CD4-positive, alpha-beta T cell treated with Interleukin-1 beta for 1 hour (primary cell): ENCODE measurements around the gene VTI1A.
A peak's percentile ranks its signal among the peaks of the same experiment; 100 is the strongest.
"Not testable (repeated sequence)": the region's sequence is repeated elsewhere in the genome, so short reads cannot be mapped to it uniquely, and the experiment has no call there.

Experiments
- DNase-seq, 2 donors: peaks; one replicate each; pipeline ENCODE4 v3.0.0-alpha.2; 2020 to 2022

Gene VTI1A

GRCh38 chr10:112841549-112841948, 394.5 kb downstream of the VTI1A start:
- no peak for DNase-seq

GRCh38 chr10:112842832-112843360, 395.9 kb downstream of the VTI1A start:
- DNase-seq: no peak

DNA sequence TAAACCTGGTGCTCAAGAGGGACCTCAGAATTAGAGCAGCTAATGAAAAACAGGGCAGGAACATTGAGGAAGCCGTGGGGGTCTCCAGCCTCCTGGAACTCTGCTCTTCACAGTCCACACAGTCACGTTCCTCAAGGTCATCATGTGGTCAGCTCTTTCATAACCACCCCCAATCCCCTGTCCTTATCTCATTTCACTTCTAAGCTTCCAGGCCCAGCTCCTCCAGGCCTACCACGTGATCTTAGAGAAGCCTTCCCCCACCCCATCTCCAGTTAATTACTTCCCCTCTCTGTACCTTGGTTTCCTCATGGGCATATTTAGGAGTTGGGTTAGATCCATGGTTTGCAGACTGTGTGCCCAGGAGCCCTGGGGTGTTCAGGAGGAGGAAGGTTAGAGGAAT, 396.6 kb downstream of the VTI1A start:
- DNase-seq: no peak

DNA sequence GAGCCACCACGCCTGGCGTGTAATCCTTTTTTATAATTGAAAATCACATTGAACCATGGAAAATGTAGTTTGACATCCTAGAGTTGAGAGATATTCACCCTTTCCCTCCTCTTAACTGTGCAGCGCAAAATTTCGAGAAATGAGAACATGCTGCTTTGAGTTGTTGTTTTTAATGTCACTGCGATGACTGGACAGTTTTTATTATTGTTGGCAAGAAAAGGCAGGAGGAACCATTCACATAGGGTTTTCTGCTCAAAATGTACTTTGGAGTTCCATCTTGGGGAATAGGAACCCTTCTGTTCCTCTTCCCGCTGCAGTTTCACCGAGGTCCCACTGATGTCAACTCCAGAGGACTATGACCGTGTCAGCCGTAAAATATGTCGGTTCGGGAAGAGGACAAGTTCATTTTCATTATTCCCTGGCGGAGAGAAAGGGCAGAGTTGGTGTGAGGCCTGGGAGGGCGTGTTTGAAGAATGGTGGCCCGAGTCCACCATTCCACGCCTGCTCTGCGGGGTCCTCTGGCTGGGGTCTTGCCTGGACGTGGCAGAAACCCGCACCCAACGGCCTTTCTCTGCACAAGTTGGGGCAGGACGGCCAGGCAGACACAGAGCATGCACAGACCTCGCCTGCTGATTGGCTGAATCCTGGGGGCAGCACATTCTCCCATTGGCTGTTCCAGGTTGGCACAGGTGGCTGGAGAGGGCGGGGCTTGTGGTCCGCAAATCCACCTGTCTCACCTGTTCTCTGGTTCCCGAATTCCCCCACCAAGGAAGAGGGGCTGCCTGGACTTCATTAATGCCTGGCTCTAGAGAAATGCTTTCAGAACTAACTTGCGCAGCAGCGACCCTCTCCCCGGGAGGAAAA, 397.9 kb downstream of the VTI1A start:
- DNase-seq: no peak

GRCh38 chr10:112847778-112848177, 400.8 kb downstream of the VTI1A start:
- DNase-seq: no peak

DNA sequence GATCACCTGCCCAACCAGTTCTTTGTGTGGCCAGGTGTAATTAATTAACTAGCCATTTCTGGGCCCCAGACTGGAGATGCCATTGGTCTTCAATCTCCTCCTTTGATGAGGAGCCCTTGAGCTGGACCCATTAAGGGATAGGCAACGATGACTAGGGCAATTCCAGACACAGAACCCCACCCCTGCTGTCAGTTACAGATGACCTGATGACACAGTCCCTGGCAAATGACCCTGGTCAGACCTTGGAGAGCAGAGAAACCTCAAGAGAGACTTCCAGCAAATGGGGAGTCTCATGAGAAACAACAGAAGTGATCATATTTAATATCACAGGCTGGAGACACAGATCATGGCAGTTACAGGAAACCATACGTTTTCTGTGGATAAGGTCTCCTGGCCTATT, 401.2 kb downstream of the VTI1A start:
- no peak for DNase-seq

DNA sequence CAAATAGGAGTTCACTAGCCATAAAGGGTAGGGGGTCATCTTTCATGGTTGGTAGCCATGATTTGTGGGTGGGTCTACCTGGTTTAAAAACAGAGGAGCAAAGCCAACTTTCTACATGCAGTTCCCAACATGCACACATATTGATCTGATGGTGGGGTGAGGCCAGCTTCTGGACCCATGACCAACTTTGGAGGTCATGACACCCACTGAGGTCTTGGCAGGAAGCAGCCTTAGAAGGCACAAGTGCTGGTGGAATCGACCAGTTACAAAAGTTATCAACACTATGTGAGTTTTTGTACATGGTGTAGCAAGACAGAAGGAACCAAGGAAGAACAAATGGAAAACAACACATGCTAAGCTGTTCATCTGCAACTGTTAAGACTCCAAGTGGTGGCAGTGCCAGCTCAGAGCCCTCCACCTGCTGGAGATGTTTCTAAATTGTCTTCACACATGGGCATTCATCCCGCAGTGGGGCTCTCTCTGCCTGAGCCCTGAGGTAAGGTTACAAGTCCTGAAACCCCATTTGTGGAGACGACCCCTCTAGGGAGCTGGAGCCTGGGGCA, 401.9 kb downstream of the VTI1A start:
- DNase-seq: no peak

DNA sequence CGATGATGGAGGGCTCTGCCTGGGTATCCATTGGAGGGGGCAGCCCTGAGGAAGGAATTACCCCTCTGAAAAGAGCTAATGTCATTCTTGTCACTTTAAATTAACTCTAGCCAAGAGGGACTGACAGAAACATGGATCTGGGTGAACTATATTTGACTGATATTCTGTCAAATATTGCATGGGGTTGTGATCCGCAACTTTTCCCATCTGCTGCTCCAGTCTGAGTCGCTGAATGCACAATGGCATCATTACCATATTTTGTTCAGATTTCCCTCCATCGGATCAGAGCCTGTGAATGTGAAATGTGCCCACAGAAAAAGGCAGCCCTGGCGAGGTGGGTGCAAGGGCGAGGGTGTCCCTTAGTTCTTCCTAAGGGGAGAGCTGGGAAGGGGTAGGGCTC, 402.5 kb downstream of the VTI1A start:
- DNase-seq: no peak

GRCh38 chr10:112851181-112851580, 404.2 kb downstream of the VTI1A start:
- no peak for DNase-seq

DNA sequence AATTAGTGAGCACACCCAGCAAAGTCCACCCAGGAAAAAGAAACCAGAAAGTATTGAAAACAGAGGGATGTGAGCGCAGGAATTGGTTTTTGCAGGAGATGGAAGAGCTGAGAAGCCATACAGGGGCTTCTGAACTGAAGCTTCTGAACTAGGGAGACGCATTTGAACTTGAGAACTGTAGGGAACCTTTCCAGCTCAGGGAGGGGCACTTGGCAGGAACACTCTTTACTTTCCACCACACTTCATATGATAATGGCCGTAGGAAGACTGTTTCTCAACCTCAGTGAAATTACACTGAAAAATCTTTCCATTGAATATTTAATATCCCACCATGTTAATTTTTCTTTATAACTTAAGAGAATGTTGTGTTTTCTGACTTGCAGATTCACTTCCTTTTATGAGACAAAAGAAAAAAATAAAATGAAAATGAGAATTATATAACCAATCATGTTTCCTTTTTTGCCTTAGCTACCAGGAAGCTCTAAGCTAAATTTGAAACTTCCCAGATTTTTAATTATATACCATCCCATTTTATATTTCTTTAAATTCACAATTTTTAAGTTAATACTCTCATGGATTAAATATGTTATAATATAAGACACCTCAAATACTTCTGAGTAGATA, 404.7 kb downstream of the VTI1A start:
- DNase-seq: no peak

DNA sequence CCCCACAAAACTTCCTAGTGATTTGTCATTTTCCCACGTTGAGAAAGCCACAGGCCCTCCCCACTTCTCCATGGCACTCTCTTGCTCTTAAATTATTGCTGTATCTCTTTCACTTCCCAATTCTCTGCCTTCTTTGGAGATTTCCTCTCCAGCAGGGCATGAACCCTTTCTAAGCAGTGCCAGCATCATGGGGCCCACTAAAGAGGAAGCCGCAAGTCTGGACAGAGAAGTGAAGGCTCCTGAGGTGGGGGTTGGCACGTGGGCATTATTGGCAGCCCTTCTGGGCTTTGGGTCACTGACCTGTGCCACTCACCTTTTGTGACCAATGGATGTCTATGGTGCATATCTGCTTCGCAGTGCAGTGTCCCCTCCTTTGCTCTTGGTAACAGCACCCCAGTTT, 405.3 kb downstream of the VTI1A start:
- peak; percentile 4 to 58 for DNase-seq

- DNase-seq: no peak
Measured at GRCh38 chr10:112855134-112855533, 408.1 kb downstream of the VTI1A start.

DNA sequence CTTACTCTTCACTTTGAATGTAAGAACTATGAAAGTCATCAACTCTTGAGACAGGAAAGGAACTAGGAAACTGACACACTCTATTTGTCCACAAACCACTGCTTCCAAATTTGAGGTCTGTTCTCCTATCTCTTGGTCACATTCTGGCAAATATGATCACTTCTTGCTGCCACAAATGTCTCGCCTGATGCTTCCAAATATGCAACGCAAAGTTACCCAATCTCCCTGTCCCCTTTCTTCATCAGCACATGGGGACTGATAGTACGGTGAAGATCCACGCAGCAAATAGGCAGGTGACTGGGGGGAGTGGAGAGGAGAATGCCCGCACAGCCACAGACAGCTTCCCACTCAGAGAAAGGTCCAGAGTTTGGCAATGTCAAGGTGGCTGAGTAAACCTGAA, 410.5 kb downstream of the VTI1A start:
- no peak for DNase-seq

DNA sequence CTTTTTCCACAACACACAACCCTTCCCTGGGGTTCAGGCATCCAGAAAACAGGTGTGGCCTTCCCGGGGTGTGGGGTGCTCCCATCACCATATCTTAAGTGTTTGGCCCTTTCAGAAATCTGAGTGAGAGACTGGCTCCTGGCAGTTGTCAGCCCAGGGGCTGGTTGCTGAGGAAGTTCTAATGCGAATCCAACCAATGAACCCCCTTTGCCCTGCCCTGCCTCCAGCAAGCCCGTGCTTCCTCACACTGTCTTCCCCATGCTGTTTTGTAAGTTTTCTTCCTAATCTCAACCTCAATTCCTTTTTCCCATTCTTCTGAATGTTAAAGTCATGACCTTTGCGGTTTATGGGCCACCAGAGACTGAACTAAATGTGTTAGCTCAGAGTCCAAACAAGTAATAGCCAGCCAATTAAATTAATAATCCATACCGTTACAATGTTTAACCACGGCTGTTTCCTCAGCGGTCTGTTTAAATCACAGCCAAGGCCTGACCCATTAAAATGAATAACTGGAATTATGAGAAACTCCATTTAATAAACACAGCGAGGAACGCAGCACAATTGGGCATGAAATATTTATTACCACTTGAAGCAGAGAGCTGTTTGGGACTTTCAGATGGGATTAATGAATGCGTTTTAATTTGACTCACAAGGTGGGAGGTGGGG, 412.1 kb downstream of the VTI1A start:
- no peak for DNase-seq

DNA sequence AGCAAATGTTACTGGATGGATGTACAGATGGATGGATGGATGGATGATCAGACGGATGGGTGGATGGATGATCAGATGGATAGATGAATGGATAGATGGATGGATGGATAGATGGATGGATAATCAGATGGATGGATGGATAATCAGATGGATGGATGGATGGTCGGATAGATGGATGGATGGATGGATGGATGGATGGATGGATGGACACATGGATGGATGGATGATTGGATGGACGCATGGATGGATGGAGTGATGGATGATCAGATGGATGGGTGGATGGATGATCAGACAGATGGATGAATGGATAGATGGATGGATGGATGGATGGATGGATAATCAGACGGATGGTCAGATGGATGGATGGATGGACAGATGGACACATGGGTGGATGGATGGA, 412.8 kb downstream of the VTI1A start:
- no peak for DNase-seq

GRCh38 chr10:112863461-112863860, 416.4 kb downstream of the VTI1A start:
- not testable (repeated sequence) for DNase-seq
